HG03064 (cell line): ENCODE data around the gene MYDGF.

Source experiments
- ATAC-seq: cut with Tn5 transposase; IDR thresholded peaks from one replicate; pipeline ENCODE4 v1.9.1; 2021; ENCODE audit warnings: low read depth; ENCODE audit not compliant: unreplicated experiment

Gene MYDGF

GRCh38 chr19:4678881-4679790 lies 9.0 kb upstream of the MYDGF start:
- no peak for ATAC-seq

DNA sequence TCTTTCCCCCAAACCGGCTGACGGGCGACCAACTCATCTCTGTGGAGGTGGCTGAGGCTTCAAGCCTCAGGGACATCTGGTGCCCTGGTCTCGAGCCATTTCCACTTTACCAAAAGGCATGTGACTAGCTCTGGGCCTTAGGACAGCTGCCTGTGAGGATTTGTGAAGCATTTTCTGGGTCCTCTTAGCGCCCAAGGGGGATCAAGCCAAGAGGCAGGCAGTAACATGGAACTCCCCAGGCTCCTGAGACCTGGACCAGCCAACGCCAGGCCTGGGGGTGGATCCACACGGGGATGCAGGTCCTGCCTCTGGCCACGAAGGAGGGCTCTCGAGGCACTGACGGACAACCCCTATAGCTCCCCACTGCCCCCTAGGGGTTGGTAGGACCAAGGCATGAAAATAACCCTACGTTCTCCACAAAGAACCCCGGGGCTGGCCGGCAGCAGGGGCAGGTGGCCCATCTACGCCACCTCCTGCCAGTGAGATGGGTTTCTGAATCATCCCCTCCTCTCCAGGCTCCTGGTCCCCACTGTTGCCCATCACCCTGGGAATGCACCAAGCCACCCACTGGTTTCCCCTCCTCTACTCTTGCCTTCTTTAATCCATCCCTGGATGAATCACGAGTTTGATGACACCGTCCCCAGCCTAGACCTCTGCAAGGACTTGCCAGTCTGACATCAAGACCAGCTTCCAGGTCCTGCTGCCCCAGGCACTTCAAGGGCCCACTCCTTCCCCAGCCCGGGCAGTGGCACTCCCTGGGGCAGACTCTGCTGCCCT lies 7.0 kb upstream of the MYDGF start:
- ATAC-seq: no peak

DNA sequence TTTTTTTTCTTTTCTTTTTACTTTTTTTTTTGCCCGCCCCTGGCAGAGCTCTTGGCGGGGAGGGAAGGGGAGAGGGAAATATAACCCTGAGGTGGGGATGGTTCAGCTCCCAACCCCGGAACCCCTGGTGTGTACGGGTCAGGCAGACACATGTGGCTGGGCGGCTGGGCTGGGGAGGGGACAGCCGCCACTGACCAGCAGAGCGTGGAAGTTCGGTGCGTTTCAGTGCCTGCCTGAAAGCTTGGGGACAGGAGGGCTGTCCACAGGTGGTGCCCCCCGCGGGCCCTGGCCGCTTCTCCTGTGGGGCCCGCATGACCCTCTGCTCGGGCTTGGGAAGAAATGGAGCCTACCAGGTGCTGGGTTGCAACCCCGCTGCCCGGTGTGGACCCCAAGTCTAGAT lies 5.2 kb upstream of the MYDGF start:
- ATAC-seq: no peak

- ATAC-seq: no peak
Observed at GRCh38 chr19:4673726-4674125, 3.6 kb upstream of the MYDGF start.

- no peak for ATAC-seq
Observed at GRCh38 chr19:4673216-4673615, 3.1 kb upstream of the MYDGF start.

DNA sequence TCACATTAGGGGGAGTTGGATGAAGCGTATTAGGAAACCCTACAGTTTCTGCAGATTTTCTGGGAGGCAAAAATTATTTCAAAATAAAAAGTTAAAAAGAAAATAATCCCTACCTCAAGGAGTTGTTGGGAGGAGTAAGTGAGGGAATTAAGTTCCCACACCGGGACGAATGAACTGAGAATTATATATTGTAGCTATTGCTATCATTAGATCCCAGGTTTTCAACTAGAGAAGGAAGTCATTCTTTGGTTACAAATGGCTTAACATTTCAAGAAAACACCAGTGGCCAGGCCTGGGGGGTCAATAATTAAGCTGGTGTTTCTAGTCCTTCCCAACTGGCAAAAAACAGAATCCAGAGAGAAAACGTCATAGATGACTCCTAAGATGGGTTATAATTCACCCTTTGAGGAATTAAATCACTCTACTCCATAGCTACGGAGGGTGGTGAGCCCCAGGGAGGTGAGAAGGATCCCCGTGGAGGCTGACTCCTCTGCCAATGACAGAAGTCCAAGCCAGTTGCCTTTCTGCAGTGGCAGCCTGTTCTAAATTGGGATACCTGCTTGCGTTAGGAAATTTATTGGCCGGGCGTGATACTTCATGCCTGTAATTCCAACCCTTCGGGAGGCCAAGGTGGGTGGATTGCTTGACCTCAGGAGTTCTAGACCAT lies 1.2 kb upstream of the MYDGF start:
- no peak for ATAC-seq

DNA sequence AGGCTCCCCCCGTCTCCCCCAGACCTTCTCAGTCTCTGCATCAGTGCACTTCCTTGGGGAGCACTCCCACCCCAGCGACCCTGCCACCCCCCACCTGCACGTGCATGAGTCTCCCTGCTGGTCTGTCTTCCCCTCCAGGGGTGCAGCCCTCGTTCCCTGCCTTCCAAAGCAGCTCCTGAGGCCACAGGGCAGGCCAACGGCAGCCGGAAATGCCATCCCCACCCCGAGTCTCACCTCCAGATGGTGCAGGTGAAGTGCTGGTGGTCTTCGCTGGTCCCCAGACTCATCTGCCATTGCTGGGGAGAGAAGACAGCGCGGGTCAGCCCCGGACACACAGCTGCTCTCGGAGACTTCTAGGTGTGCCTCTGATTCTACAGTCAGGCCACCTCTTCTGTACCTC lies 5.5 kb downstream of the MYDGF start:
- no peak for ATAC-seq

- no peak for ATAC-seq
Observed at GRCh38 chr19:4662812-4663211, 7.3 kb downstream of the MYDGF start.

GRCh38 chr19:4662020-4662695 lies 8.0 kb downstream of the MYDGF start:
- no peak for ATAC-seq

DNA sequence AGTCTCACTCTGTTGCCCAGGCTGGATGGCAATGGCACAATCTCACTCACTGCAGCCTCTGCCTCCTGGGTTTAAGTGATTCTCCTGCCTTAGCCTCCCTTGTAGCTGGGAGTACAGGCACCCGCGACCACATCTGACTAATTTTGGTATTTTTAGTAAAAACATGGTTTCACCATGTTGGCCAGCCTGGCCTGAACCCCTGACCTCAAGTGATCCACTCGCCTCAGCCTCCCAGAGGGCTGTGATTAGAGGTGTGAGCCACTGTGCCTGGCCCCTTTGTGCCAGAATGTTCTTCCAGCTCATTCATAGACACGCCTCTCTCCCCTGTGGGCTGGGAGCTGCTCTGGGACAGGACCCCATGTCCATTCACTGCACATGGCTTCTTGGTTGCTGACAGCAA lies 9.1 kb downstream of the MYDGF start:
- no peak for ATAC-seq

GRCh38 chr19:4660181-4660791 lies 9.9 kb downstream of the MYDGF start:
- no peak for ATAC-seq

DNA sequence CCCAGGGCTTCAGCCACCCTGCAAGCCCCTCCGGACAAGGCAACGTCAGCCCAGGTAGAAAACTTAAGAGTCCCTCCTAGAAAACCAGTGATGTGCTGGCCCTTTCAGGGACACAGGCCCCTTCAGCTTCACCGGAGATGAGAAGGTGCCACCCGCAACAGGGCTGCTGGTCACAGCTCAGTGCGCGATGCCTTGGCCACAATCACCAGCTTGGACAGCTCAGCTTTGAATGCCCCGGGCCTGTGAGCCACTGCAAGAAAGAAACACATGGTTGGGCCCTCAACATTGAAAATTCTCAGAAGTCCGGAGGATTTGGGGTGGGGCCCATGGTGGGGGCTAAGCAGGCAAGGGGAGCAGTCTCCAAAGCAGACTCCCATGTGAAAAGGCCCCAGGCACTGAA lies 12.3 kb downstream of the MYDGF start:
- no peak for ATAC-seq

DNA sequence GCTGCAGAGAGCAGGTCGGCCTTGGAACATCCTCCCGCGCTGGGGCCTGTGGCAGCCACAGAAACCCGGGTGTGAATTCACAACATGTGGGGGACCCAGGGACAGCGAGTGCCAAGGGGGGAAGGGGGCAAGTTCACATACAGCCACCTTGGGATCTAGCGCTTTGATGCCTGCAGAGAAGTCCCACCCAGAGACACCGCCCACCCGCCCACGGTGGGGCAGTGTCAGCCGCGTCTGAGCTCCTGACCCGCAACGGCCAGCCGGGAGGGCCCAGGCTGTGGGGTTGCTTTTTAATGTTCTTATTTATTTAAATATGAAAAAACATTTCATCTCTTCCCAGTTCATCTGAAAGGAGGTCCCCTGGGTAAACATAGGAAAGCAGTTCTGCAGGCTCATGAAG lies 12.9 kb downstream of the MYDGF start:
- no peak for ATAC-seq

DNA sequence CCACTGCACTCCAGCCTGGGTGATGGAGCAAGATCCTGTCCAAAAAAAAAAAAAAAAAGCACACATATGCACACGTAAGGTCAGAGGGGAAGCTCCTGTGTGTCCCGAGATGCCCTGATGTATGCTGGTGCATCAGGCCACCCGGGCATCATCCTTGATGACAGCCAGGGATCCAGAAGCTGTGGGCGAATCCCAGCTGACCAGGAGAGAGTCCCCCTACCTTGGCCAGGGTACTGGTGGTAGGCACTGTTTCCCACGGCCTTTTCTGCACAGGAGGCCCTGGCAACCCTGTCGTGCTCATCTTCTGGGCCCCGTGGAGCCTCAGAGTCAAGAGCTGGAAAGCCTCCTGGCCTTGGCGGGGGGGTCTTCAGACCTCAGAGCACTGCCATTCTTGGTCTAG lies 14.0 kb downstream of the MYDGF start:
- no peak for ATAC-seq

DNA sequence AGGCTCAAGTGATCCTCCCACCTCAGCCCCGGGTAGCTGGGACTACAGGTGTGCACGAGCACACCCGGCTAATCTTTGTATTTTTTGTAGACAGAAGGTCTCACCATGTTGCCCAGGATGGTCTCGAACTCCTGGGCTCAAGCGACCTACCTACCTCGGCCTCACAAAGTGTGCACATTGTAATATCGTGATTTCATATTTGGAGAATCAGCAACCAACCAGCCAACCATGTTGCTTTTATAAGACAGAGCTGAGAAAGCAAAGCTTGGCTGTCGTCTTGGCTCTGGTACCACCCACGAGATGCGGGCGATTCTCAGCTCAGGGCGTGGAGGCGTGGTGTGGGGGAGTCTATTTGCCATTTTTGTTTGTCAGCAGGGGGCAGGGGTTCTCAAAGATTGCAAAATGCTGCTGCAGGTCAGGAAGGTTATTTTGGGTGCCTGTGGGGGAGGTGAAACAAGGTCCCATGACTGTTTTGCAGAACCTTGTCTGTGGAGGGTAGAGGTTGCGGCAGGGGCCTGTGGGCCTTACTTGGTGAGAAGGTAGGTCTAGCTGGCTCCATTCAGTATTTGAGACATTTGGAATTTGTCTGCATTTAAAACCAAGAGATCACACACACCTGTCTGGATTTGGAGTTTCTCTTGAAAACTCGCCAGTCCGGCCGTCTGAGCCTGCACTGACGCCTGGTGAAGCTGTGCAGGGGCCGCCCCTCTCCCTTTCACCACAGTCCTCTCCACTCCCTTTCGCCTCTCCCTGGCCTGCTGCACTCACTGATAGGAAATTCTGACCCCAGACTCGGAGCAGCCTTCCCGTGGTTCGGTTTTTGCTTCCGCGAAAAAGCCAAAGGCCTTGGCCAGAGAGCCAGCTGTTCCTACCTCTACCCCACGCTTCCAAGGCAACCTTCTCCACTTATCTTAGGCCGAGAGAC lies 15.4 kb downstream of the MYDGF start:
- ATAC-seq: no peak

DNA sequence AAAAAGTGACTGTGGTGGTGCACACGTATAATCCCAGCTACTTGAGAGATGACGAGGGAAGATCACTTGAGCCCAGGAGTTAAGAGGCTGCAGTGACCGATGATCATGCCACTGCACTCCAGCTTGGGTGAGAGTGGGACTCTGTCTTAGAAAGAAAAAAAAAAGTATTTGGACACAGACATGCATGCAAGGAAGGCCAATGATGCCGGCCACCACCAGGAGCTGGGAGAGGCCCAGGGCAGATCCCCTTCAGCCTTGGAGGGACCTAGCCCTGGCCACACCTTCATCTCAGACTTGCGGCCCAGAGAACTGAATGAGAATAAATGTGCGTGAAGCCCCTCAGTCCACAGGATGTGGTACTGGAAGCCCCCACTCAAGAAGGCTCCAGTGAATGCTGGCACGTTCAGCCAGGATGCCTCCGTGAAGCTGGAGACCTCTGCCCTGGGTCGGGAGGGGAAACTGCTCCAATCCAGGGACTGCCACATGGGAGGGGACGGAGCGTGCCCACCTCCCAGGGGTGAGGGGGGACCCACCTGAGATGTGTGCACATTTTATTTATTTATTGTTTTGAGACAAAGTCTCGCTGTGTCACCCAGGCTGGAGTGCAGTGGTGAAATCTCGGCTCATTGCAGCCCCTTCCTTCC lies 16.2 kb downstream of the MYDGF start:
- no peak for ATAC-seq

DNA sequence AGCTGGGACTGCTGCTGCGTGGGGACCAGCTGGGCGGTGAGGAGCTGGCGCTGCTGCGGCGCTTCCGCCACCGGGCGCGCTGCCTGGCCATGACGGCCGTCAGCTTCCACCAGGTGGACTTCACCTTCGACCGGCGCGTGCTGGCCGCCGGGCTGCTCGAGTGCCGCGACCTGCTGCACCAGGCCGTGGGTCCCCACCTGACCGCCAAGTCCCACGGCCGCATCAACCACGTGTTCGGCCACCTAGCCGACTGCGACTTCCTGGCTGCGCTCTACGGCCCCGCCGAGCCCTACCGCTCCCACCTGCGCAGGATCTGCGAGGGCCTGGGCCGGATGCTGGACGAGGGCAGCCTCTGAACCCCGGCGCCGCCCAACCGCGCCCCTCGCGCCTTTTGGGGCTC lies 18.1 kb downstream of the MYDGF start:
- ATAC-seq: no peak

- no peak for ATAC-seq
Observed at GRCh38 chr19:4650159-4650558, 20.0 kb downstream of the MYDGF start.
